GM10847 (cell line): ENCODE results near the gene CA6.

Experiments
- POLR2A ChIP-seq: IDR thresholded peaks from 2 replicates; pipeline ENCODE4 v1.6.1; 2011; ENCODE audit not compliant: insufficient read length; ENCODE audit errors: extremely low read depth

The CA6 gene

GRCh38 chr1:8945568-8945967 lies at the start of gene CA6:
CA6 (plus strand) TSS chr1:8945868; CDS start chr1:8945887, 19 bp downstream.
- TF ChIP-seq POLR2A, result no peak

- no peak for TF ChIP-seq POLR2A
These were observed 46.6 kb upstream of the CA6 start for GRCh38 chr1:8899046-8899445.

GRCh38 chr1:8902765-8903164 lies 42.9 kb upstream of the CA6 start:
- TF ChIP-seq POLR2A, result no peak

- no peak for TF ChIP-seq POLR2A
These were observed 42.3 kb upstream of the CA6 start for GRCh38 chr1:8903410-8903809.

GRCh38 chr1:8903908-8904650 lies 41.6 kb upstream of the CA6 start:
- TF ChIP-seq POLR2A, result no peak

- TF ChIP-seq POLR2A, result no peak
These were observed 40.0 kb upstream of the CA6 start for GRCh38 chr1:8905582-8906191.

GRCh38 chr1:8908388-8909151 lies 37.1 kb upstream of the CA6 start:
- TF ChIP-seq POLR2A, result no peak

GRCh38 chr1:8910331-8910730 lies 35.3 kb upstream of the CA6 start:
- TF ChIP-seq POLR2A, result no peak

- TF ChIP-seq POLR2A, result no peak
These were observed 34.8 kb upstream of the CA6 start for GRCh38 chr1:8910914-8911313.

- TF ChIP-seq POLR2A, result no peak
These were observed 34.0 kb upstream of the CA6 start for GRCh38 chr1:8911416-8912309.

- no peak for TF ChIP-seq POLR2A
These were observed 32.2 kb upstream of the CA6 start for GRCh38 chr1:8913457-8913856.

GRCh38 chr1:8914466-8914865 lies 31.2 kb upstream of the CA6 start:
- TF ChIP-seq POLR2A, result no peak

- no peak for TF ChIP-seq POLR2A
These were observed 30.2 kb upstream of the CA6 start for GRCh38 chr1:8915446-8915845.

- TF ChIP-seq POLR2A, result no peak
These were observed 22.7 kb upstream of the CA6 start for GRCh38 chr1:8922962-8923361.

- no peak for TF ChIP-seq POLR2A
These were observed 20.3 kb upstream of the CA6 start for GRCh38 chr1:8925406-8925805.
